SW480 (cell line): ENCODE measurements around the gene ATRNL1.
"Not testable (repeated sequence)": the region's sequence is repeated elsewhere in the genome, so short reads cannot be mapped to it uniquely, and the experiment has no call there.

ENCODE experiments used
- DNase-seq: peaks from one replicate; pipeline ENCODE4 v3.0.0-alpha.2; 2016; ENCODE audit warnings: low spot score

The ATRNL1 gene

GRCh38 chr10:115638246-115638645 lies 545.1 kb downstream of the ATRNL1 start:
- no peak for DNase-seq

- DNase-seq: no peak
Measured at GRCh38 chr10:115649217-115649616, 556.1 kb downstream of the ATRNL1 start.

GRCh38 chr10:115653473-115653872 lies 560.3 kb downstream of the ATRNL1 start:
- no peak for DNase-seq

GRCh38 chr10:115654961-115655360 lies 561.8 kb downstream of the ATRNL1 start:
- DNase-seq: no peak

- no peak for DNase-seq
Measured at GRCh38 chr10:115657161-115657860, 564.1 kb downstream of the ATRNL1 start.

GRCh38 chr10:115659616-115660015 lies 566.5 kb downstream of the ATRNL1 start:
- no peak for DNase-seq

- no peak for DNase-seq
Measured at GRCh38 chr10:115660391-115660790, 567.2 kb downstream of the ATRNL1 start.

GRCh38 chr10:115662422-115662821 lies 569.3 kb downstream of the ATRNL1 start:
- DNase-seq: no peak

GRCh38 chr10:115665549-115665948 lies 572.4 kb downstream of the ATRNL1 start:
- no peak for DNase-seq

GRCh38 chr10:115674496-115674895 lies 581.3 kb downstream of the ATRNL1 start:
- DNase-seq: no peak

- DNase-seq: no peak
Measured at GRCh38 chr10:115696747-115697146, 603.6 kb downstream of the ATRNL1 start.

GRCh38 chr10:115706026-115706425 lies 612.9 kb downstream of the ATRNL1 start:
- no peak for DNase-seq

GRCh38 chr10:115706488-115707076 lies 613.4 kb downstream of the ATRNL1 start:
- DNase-seq: peak; percentile 18

- no peak for DNase-seq
Measured at GRCh38 chr10:115710136-115710535, 617.0 kb downstream of the ATRNL1 start.

GRCh38 chr10:115711306-115711705 lies 618.1 kb downstream of the ATRNL1 start:
- no peak for DNase-seq

GRCh38 chr10:115720121-115720520 lies 627.0 kb downstream of the ATRNL1 start:
- DNase-seq: no peak

GRCh38 chr10:115727129-115727528 lies 634.0 kb downstream of the ATRNL1 start:
- DNase-seq: no peak

- no peak for DNase-seq
Measured at GRCh38 chr10:115744089-115744488, 650.9 kb downstream of the ATRNL1 start.

GRCh38 chr10:115745943-115746342 lies 652.8 kb downstream of the ATRNL1 start:
- no peak for DNase-seq

- DNase-seq: no peak
Measured at GRCh38 chr10:115747811-115748210, 654.6 kb downstream of the ATRNL1 start.

GRCh38 chr10:115758488-115758887 lies 665.3 kb downstream of the ATRNL1 start:
- not testable (repeated sequence) for DNase-seq

- no peak for DNase-seq
Measured at GRCh38 chr10:115760131-115760530, 667.0 kb downstream of the ATRNL1 start.

GRCh38 chr10:115761166-115761565 lies 668.0 kb downstream of the ATRNL1 start:
- no peak for DNase-seq

- DNase-seq: no peak
Measured at GRCh38 chr10:115762029-115762428, 668.9 kb downstream of the ATRNL1 start.
